Measurements from ENCODE around the gene GCLM. TPM values are rescaled to one million over a fixed set of nuclear protein-coding genes. Genes with fewer than 3 reads are reported as not detected.
"Not testable (repeated sequence)": the region's sequence is repeated elsewhere in the genome, so short reads cannot be mapped to it uniquely, and the experiment has no call there.

GCLM gene
- total RNA-seq, 4 donors from 2014 or later = 7.4 to 14.1 (median 8.7) TPM

DNA sequence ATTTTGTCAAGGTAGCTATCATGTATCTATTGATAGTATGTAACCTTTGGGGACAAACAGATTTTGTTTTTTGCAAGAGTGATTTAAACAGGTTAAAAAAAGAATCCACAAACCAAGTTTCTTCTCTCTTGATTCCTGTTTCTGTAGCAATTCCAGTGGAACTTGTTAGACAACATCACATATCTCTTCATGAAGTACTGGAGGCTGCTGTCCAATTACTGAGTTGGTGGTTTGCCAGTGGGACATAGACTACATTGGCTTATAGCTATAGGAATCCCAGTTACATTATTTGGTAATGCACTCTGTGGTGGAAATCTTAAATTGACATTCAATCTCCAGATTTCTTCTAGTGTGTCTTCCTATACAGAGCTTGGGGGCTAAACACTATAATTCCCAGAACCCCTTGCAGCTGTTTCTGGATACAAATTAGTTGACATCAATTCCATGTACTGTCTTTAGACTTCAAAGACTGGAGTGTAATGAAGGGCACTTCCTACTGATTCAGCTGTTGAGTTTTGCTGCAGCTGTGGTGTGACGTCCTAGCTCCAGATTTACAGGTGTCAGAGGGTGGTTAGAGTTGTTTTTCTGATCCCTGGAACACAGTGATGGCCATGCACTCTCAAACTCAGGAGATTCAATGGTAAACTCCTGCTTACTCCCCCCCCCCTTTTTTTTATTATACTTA is 29.4 kb upstream of the GCLM start:
- ATAC-seq = no peak
- Histone ChIP-seq H3K9me3 (peaks cover 0 to 13% (median 0%) of the 10 kb centered on the region in 3 donors), H3K36me3 (no peaks in the 10 kb centered on the region), H3K4me1 (no peaks in the 10 kb centered on the region), H3K4me3 (no peak overlapping the region), H3K27ac (no peak overlapping the region), H3K27me3 (no peaks in the 10 kb centered on the region)
- 60 to 78% methylated on average over 1 of the region's 1 CpG for WGBS, 2 donors (ENCODE audit: low coverage in 1 of 2)
- TF ChIP-seq POLR2A (IDR thresholded peaks at IDR 0.05) (no peak), EP300 (IDR thresholded peaks at IDR 0.05) (no peak), POLR2AphosphoS5 (IDR thresholded peaks at IDR 0.05) (no peak)
- TF ChIP-seq, protein P1, sequence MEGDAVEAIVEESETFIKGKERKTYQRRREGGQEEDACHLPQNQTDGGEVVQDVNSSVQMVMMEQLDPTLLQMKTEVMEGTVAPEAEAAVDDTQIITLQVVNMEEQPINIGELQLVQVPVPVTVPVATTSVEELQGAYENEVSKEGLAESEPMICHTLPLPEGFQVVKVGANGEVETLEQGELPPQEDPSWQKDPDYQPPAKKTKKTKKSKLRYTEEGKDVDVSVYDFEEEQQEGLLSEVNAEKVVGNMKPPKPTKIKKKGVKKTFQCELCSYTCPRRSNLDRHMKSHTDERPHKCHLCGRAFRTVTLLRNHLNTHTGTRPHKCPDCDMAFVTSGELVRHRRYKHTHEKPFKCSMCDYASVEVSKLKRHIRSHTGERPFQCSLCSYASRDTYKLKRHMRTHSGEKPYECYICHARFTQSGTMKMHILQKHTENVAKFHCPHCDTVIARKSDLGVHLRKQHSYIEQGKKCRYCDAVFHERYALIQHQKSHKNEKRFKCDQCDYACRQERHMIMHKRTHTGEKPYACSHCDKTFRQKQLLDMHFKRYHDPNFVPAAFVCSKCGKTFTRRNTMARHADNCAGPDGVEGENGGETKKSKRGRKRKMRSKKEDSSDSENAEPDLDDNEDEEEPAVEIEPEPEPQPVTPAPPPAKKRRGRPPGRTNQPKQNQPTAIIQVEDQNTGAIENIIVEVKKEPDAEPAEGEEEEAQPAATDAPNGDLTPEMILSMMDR (IDR thresholded peaks at IDR 0.05) = no peak

DNA sequence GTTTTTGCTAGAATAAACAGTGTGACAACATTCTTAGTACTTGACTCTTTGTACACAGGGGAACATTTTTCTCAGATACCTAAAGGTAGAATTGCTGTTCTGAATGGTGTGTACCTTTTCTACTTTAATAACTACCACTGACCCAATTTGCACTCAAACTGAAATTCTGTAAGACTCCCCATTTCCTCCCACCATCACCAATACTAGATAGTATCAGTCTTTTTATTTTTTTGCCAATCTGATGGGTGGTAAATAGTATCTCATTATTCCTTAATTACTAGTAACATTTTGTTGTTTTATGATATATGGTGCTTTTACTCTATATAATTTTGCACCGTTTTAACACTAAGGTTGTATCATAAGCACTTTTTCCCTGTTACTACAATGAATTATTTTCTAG is 28.8 kb upstream of the GCLM start:
- H3K27ac ChIP-seq = no peak overlapping the region
- whole genome bisulfite sequencing, 2 donors (ENCODE audit: low coverage in 1 of 2) = 81% methylated on average over 1 of the region's 1 CpG; no CpG with 5 or more reads in 1 of the 2 donors
- H3K36me3 ChIP-seq = no peaks in the 10 kb centered on the region
- H3K4me3 ChIP-seq = no peak overlapping the region
- no peaks in the 10 kb centered on the region for H3K27me3 ChIP-seq
- no peaks in the 10 kb centered on the region for H3K4me1 ChIP-seq
- TF ChIP-seq POLR2A (IDR thresholded peaks at IDR 0.05) = no peak
- TF ChIP-seq POLR2AphosphoS5 (IDR thresholded peaks at IDR 0.05) = no peak
- no peak for TF ChIP-seq EP300 (IDR thresholded peaks at IDR 0.05)
- TF ChIP-seq, protein P1 (IDR thresholded peaks at IDR 0.05) = no peak
- no peak for ATAC-seq
- H3K9me3 ChIP-seq = peaks cover 0 to 13% (median 0%) of the 10 kb centered on the region in 3 donors

DNA sequence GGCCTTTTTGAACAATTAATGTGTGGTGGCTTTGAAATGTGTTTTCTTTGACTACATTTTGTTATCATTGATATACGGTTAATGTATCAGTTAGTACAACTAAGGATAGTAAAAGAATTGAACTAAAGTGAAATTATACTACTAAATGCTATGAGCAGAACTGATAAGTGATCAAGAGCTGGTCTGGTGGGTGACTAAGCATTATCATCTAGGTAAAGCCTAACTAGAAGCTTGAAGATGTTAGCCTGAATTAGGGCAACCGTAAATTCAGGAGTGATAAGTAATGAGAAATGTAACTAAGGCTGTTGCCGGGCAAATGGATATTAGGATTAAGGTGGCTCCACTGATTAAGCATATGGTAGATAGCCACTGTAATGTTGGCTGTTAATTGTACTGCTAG is 16.0 kb upstream of the GCLM start:
- no peaks in the 10 kb centered on the region for H3K4me1 ChIP-seq
- H3K27ac ChIP-seq = no peak overlapping the region
- no peaks in the 10 kb centered on the region for H3K36me3 ChIP-seq
- H3K9me3 ChIP-seq = no peaks in the 10 kb centered on the region
- no peaks in the 10 kb centered on the region for H3K27me3 ChIP-seq
- TF ChIP-seq EP300 (IDR thresholded peaks at IDR 0.05) = no peak
- TF ChIP-seq POLR2AphosphoS5 (IDR thresholded peaks at IDR 0.05) = no peak
- TF ChIP-seq POLR2A (IDR thresholded peaks at IDR 0.05) = no peak
- TF ChIP-seq, protein P1 (IDR thresholded peaks at IDR 0.05) = no peak
- no peak for ATAC-seq
- H3K4me3 ChIP-seq = no peak overlapping the region
- 81 to 100% methylated on average over 2 to 3 of the region's 3 CpGs for WGBS, 2 donors (ENCODE audit: low coverage in 1 of 2)

DNA sequence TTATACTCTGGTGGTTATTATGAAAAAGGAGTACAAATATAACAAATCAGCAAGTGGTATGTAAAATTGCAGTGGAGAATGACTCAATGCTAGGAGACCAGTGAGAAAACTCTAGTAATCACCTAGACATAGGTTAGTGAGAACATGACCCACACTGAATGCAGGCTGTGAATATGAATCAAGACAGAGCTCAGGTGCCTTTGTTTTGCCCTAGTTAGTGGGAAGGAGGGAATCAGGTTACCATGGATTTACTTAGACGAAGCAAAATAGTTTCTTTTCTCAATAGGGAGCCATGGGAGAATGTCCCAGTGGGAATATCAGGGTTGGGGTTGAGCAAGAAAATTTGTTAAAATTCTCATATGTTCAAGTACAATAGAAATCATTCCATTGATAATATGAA is 10.6 kb upstream of the GCLM start:
- H3K27me3 ChIP-seq = no peaks in the 10 kb centered on the region
- no peaks in the 10 kb centered on the region for H3K4me1 ChIP-seq
- no peak for ATAC-seq
- 31 to 50% methylated on average over 1 of the region's 1 CpG for WGBS, 2 donors (ENCODE audit: low coverage in 1 of 2)
- TF ChIP-seq POLR2A (IDR thresholded peaks at IDR 0.05) (no peak), POLR2AphosphoS5 (IDR thresholded peaks at IDR 0.05) (no peak)
- TF ChIP-seq, protein P1 (IDR thresholded peaks at IDR 0.05) = no peak
- no peak overlapping the region for H3K27ac ChIP-seq
- no peaks in the 10 kb centered on the region for H3K36me3 ChIP-seq
- H3K4me3 ChIP-seq = no peak overlapping the region
- H3K9me3 ChIP-seq = peaks cover 0 to 11% (median 0%) of the 10 kb centered on the region in 3 donors

DNA sequence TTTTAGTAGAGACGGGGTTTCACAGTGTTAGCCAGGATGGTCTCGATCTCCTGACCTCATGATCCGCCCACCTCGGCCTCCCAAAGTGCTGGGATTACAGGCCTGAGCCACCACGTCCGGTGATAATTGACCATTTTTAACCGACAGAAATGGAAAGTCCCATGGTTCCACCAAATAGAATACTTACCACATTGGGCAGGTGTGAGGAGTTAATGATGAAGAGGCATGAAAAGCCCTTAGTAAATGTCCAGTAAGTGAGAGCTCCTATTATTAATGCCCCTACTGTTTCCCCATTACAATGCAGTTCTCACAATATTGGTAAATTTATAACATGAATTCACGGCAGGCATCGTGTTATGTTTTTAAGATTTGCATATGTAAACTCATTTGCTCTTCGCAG is 8.1 kb upstream of the GCLM start:
- no peak for TF ChIP-seq EP300 (IDR thresholded peaks at IDR 0.05)
- TF ChIP-seq, protein P1 (IDR thresholded peaks at IDR 0.05) = no peak
- TF ChIP-seq POLR2A (IDR thresholded peaks at IDR 0.05) = no peak
- no peak for TF ChIP-seq POLR2AphosphoS5 (IDR thresholded peaks at IDR 0.05)
- no peak for ATAC-seq
- 78 to 93% methylated on average over 4 to 7 of the region's 10 CpGs for WGBS, 2 donors (ENCODE audit: low coverage in 1 of 2)

DNA sequence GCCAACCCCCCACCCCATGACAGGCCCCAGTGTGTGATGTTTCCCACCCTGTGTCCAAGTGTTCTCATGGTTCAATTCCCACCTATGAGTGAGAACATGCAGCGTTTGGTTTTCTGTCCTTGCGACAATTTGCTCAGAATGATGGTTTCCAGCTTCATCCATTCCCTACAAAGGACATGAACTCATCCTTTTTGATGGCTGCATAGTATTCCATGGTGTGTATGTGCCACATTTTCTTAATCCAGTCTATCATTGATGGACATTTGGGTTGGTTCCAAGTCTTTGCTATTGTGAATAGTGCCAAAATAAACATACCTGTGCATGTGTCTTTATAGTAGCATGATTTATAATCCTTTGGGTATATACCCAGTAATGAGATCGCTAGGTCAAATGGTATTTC is 1.6 kb upstream of the GCLM start:
- not testable (repeated sequence) for ATAC-seq, H3K36me3 ChIP-seq, H3K9me3 ChIP-seq, H3K4me3 ChIP-seq, H3K27ac ChIP-seq, H3K27me3 ChIP-seq
- WGBS, 2 donors (ENCODE audit: low coverage in 1 of 2) = 86 to 100% methylated on average over 1 to 3 of the region's 3 CpGs
- H3K4me1 ChIP-seq = peaks cover 0 to 29% (median 4%) of the 10 kb centered on the region in 3 donors

More for the DNA sequence above, 8.1 kb upstream of the GCLM start:
- Histone ChIP-seq H3K27me3 (no peaks in the 10 kb centered on the region), H3K36me3 (no peaks in the 10 kb centered on the region), H3K27ac (no peak overlapping the region), H3K4me1 (no peaks in the 10 kb centered on the region), H3K4me3 (no peak overlapping the region), H3K9me3 (peaks cover 0 to 11% (median 0%) of the 10 kb centered on the region in 3 donors)

Data from gastroesophageal sphincter (tissue), 4 donors.